ENCODE measurements around the gene SACS.

Gene SACS

GRCh38 chr13:23356368-23356767 is 77.1 kb downstream of the SACS start:
- H3K4me3 ChIP-seq (ENCODE audit: control insufficient read depth, low read depth, low read length): no peak overlapping the region
- TF ChIP-seq CTCF (IDR thresholded peaks at IDR 0.05; ENCODE audit: control insufficient read depth, insufficient read depth, low read depth, low read length, missing control alignments): no peak
- no peak for DNase-seq (ENCODE audit: low read depth)

GRCh38 chr13:23354520-23354919 is 79.0 kb downstream of the SACS start:
- no peak for DNase-seq (ENCODE audit: low read depth)
- TF ChIP-seq CTCF (IDR thresholded peaks at IDR 0.05; ENCODE audit: control insufficient read depth, insufficient read depth, low read depth, low read length, missing control alignments): no peak
- H3K4me3 ChIP-seq (ENCODE audit: control insufficient read depth, low read depth, low read length): no peak overlapping the region

- H3K4me3 ChIP-seq (ENCODE audit: control insufficient read depth, low read depth, low read length): no peak overlapping the region
- no peak for TF ChIP-seq CTCF (IDR thresholded peaks at IDR 0.05; ENCODE audit: control insufficient read depth, insufficient read depth, low read depth, low read length, missing control alignments)
- DNase-seq (ENCODE audit: low read depth): no peak
Measured at GRCh38 chr13:23352161-23352560, 81.3 kb downstream of the SACS start.

- H3K4me3 ChIP-seq (ENCODE audit: control insufficient read depth, low read depth, low read length): no peak overlapping the region
- DNase-seq (ENCODE audit: low read depth): no peak
- no peak for TF ChIP-seq CTCF (IDR thresholded peaks at IDR 0.05; ENCODE audit: control insufficient read depth, insufficient read depth, low read depth, low read length, missing control alignments)
Measured at GRCh38 chr13:23350009-23350408, 83.5 kb downstream of the SACS start.

GRCh38 chr13:23349161-23349897 is 84.2 kb downstream of the SACS start:
- DNase-seq (ENCODE audit: low read depth): peak; percentile 57
- no peak overlapping the region for H3K4me3 ChIP-seq (ENCODE audit: control insufficient read depth, low read depth, low read length)
- no peak for TF ChIP-seq CTCF (IDR thresholded peaks at IDR 0.05; ENCODE audit: control insufficient read depth, insufficient read depth, low read depth, low read length, missing control alignments)

- DNase-seq (ENCODE audit: low read depth): no peak
- no peak overlapping the region for H3K4me3 ChIP-seq (ENCODE audit: control insufficient read depth, low read depth, low read length)
- TF ChIP-seq CTCF (IDR thresholded peaks at IDR 0.05; ENCODE audit: control insufficient read depth, insufficient read depth, low read depth, low read length, missing control alignments): peak; percentile 7
Measured at GRCh38 chr13:23348262-23349127, 85.0 kb downstream of the SACS start.

Measured in AG09309 (cell line).